Measurements from ENCODE around the gene MAP7D2.

MAP7D2 gene

GRCh38 chrX:19966056-19966455 is 150.7 kb downstream of the MAP7D2 start:
- no peak for DNase-seq (ENCODE audit: low spot score)

DNA sequence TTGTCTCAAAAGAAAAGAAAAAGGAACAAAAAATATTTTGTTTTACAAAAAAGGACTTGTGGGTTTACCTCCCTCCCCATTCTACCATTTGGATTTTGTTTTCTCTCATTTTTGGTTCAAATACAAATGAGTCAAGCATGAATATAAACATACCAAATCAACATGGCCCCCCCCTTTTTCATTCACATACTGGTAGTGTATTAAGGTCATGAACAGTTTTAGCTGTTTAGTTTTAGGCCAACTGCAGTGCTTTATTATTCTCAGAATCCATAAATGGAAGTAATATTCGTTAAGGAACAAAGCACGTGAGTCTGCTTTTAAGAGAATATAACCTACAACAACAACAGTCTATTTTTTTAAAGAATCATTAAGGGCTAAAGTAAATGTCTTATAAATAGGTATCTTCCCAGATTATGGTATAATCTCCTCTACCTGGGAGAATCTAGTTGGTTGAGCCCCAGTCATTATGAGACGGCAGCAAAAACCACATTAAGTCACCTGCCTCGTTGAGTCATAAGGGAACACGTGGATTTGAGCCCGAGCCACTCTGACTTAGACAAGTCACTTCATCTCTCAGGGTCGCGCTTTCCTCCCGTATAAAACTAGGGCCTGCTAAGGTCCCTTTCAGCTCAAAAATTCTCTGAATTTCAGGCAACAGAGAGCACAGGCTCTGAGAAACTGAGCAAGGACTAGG is 152.5 kb downstream of the MAP7D2 start:
- DNase-seq (ENCODE audit: low spot score): no peak

- DNase-seq (ENCODE audit: low spot score): no peak
These were observed 155.8 kb downstream of the MAP7D2 start for GRCh38 chrX:19960913-19961312.

DNA sequence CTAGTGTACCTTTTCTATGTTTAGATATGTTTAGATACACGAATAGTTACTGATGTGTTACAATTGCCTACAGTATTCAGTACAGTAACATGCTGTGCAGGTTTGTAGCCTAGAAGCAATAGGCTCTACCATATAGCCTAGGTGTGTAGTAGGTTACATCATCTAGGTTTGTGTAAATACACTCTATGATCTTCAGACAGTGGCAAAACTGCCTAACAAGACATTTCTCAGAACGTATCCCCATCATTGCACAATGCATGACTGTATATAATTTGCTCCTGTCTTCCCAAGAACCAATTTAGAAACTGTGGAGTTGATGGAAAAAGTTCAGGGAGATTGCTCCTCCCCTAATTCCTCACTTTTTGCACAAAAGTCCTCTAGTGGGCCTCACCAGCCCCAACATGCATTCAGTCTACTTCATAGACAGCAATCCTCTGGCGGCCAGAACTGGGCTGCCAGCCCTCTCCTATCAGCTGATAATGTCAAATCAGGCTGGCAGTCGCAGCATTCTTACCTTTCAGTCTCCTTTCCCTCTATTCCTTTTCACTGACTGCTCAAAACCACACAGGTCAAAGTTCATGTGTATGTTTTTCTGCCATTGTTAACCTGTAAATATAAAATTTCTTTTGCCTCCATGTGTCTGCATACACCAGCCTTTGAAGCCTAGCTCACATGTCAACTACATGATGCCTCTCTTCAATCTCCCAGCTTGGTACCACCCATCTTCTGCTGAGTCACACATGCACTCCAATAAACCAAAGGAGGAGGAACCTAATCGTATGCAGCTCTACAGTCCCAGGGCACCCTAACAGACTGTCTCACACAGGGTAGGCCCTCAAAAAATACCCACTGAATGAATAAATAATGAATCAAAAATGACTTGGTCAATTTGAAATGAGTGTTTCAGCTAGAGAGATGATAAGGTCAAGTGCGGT is 157.9 kb downstream of the MAP7D2 start:
- DNase-seq (ENCODE audit: low spot score): no peak

GRCh38 chrX:19956923-19957322 is 159.8 kb downstream of the MAP7D2 start:
- no peak for DNase-seq (ENCODE audit: low spot score)

Data from LoVo (cell line).